H1 (cell line): ENCODE measurements around the gene C16orf54. TPM values are rescaled to one million over a fixed set of nuclear protein-coding genes. Genes with fewer than 3 reads are reported as not detected.

ENCODE experiments used
- ATF2 ChIP-seq: IDR thresholded peaks from 2 replicates; pipeline ENCODE4 v1.6.1; 2012; ENCODE audit warnings: low read length, inconsistent platforms
- BACH1 ChIP-seq: IDR thresholded peaks from 2 replicates; pipeline ENCODE4 v1.6.1; 2012; ENCODE audit warnings: low read length, improper control_type of control experiment
- CREB1 ChIP-seq: IDR thresholded peaks from 2 replicates; pipeline ENCODE4 v1.6.1; 2012; ENCODE audit warnings: inconsistent platforms
- EP300 ChIP-seq, 2 experiments: IDR thresholded peaks; 1 replicate in 1 of 2; 2 replicates in 1 of 2; pipeline ENCODE4 v1.6.1; 2011 to 2012; ENCODE audit warnings: low read depth in 2 of 2, low read length in 2 of 2, mild to moderate bottlenecking in 2 of 2, borderline replicate concordance in 1 of 2, inconsistent platforms in 1 of 2, moderate library complexity in 1 of 2
- SIN3A ChIP-seq, 2 experiments: IDR thresholded peaks in 1 of 2; conservative IDR thresholded peaks in 1 of 2; 2 replicates each; pipeline ENCODE4 v1.6.1; 2011 to 2012; ENCODE audit warnings: low read length in 2 of 2, improper control_type of control experiment in 1 of 2, low read depth in 1 of 2, mild to moderate bottlenecking in 1 of 2
- polyA plus RNA-seq, 7 experiments: library from polyadenylated mRNA; depleted of rRNA in 3 of 7; stranded (reverse) in 5 of 7; unstranded in 2 of 7; fragments of >200 nt in 5 of 7; fragments of 200-250 nt in 2 of 7; gene quantifications; 1 replicate in 5 of 7; 2 replicates in 1 of 7; 4 replicates in 1 of 7; pipeline versions ENCODE4 v1.2.1 to v1.2.3, GENCODE V29; 2011 to 2013; ENCODE audit warnings: missing spikeins in 2 of 7, mixed read lengths in 2 of 7
- total RNA-seq: library from RNA; stranded (reverse); fragmentation: NEBNext Ultra II Directional; extraction: Animal tissue kit (Norgen Biotek cat#: 25700); gene quantifications from 2 replicates; pipeline ENCODE4 v1.2.1, GENCODE V29; 2021
- TF ChIP-seq, protein P1 (sequence below): fragments of 300-600 bp; sonication (generic); IDR thresholded peaks from 2 replicates; pipeline ENCODE4 v1.7.1; 2012; ENCODE audit warnings: low read length, moderate library complexity, mild to moderate bottlenecking, inconsistent platforms; ENCODE audit not compliant: insufficient replicate concordance

The C16orf54 gene
- total and polyA plus RNA-seq, 2 of the 8 experiments (the other 6 are each of a cell fraction or from before 2014, with no cell fraction given), result not detected

DNA sequence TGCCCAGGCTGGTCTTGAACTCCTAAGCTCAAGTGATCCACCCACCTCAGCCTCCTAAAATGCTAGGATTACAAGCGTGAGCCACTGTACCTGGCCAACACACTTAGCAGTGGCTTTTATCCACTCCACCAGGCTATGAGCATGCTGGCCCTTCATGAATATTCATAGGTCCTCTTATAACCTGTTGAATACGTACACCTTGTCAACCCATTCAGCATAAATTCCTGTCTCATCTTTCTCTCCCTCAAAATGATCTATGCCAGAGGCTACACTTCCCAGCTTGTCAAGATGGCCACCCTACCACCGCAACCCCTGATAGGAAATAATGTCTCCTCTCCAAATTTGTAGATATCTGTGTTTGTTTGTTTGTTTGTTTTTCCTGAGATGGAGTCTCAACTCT is 21.3 kb upstream of the C16orf54 start (continued):
- TF ChIP-seq, protein P1, sequence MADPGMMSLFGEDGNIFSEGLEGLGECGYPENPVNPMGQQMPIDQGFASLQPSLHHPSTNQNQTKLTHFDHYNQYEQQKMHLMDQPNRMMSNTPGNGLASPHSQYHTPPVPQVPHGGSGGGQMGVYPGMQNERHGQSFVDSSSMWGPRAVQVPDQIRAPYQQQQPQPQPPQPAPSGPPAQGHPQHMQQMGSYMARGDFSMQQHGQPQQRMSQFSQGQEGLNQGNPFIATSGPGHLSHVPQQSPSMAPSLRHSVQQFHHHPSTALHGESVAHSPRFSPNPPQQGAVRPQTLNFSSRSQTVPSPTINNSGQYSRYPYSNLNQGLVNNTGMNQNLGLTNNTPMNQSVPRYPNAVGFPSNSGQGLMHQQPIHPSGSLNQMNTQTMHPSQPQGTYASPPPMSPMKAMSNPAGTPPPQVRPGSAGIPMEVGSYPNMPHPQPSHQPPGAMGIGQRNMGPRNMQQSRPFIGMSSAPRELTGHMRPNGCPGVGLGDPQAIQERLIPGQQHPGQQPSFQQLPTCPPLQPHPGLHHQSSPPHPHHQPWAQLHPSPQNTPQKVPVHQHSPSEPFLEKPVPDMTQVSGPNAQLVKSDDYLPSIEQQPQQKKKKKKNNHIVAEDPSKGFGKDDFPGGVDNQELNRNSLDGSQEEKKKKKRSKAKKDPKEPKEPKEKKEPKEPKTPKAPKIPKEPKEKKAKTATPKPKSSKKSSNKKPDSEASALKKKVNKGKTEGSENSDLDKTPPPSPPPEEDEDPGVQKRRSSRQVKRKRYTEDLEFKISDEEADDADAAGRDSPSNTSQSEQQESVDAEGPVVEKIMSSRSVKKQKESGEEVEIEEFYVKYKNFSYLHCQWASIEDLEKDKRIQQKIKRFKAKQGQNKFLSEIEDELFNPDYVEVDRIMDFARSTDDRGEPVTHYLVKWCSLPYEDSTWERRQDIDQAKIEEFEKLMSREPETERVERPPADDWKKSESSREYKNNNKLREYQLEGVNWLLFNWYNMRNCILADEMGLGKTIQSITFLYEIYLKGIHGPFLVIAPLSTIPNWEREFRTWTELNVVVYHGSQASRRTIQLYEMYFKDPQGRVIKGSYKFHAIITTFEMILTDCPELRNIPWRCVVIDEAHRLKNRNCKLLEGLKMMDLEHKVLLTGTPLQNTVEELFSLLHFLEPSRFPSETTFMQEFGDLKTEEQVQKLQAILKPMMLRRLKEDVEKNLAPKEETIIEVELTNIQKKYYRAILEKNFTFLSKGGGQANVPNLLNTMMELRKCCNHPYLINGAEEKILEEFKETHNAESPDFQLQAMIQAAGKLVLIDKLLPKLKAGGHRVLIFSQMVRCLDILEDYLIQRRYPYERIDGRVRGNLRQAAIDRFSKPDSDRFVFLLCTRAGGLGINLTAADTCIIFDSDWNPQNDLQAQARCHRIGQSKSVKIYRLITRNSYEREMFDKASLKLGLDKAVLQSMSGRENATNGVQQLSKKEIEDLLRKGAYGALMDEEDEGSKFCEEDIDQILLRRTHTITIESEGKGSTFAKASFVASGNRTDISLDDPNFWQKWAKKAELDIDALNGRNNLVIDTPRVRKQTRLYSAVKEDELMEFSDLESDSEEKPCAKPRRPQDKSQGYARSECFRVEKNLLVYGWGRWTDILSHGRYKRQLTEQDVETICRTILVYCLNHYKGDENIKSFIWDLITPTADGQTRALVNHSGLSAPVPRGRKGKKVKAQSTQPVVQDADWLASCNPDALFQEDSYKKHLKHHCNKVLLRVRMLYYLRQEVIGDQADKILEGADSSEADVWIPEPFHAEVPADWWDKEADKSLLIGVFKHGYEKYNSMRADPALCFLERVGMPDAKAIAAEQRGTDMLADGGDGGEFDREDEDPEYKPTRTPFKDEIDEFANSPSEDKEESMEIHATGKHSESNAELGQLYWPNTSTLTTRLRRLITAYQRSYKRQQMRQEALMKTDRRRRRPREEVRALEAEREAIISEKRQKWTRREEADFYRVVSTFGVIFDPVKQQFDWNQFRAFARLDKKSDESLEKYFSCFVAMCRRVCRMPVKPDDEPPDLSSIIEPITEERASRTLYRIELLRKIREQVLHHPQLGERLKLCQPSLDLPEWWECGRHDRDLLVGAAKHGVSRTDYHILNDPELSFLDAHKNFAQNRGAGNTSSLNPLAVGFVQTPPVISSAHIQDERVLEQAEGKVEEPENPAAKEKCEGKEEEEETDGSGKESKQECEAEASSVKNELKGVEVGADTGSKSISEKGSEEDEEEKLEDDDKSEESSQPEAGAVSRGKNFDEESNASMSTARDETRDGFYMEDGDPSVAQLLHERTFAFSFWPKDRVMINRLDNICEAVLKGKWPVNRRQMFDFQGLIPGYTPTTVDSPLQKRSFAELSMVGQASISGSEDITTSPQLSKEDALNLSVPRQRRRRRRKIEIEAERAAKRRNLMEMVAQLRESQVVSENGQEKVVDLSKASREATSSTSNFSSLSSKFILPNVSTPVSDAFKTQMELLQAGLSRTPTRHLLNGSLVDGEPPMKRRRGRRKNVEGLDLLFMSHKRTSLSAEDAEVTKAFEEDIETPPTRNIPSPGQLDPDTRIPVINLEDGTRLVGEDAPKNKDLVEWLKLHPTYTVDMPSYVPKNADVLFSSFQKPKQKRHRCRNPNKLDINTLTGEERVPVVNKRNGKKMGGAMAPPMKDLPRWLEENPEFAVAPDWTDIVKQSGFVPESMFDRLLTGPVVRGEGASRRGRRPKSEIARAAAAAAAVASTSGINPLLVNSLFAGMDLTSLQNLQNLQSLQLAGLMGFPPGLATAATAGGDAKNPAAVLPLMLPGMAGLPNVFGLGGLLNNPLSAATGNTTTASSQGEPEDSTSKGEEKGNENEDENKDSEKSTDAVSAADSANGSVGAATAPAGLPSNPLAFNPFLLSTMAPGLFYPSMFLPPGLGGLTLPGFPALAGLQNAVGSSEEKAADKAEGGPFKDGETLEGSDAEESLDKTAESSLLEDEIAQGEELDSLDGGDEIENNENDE, result no peak
- TF ChIP-seq SIN3A (conservative IDR thresholded peaks at IDR 0.05 in 1 of 2, IDR thresholded peaks at IDR 0.05 in 1 of 2; ENCODE audit: low read depth in 1 of 2, low read length in 2 of 2), result no peak
- TF ChIP-seq BACH1, result no peak
- no peak for TF ChIP-seq CREB1
- TF ChIP-seq ATF2, result no peak
- TF ChIP-seq EP300 (IDR thresholded peaks at IDR 0.05; ENCODE audit: borderline replicate concordance in 1 of 2, low read depth in 2 of 2, low read length in 2 of 2), result no peak
- TF ChIP-seq, all 59 proteins: peak for 0
